GM18519 (cell line): ENCODE measurements around the gene SCG2.

ENCODE experiments used
- ATAC-seq: cut with Tn5 transposase; IDR thresholded peaks from one replicate; pipeline ENCODE4 v1.9.1; 2021; ENCODE audit warnings: mild to moderate bottlenecking, moderate library complexity; ENCODE audit not compliant: unreplicated experiment, low FRiP score

SCG2 gene, protein sequence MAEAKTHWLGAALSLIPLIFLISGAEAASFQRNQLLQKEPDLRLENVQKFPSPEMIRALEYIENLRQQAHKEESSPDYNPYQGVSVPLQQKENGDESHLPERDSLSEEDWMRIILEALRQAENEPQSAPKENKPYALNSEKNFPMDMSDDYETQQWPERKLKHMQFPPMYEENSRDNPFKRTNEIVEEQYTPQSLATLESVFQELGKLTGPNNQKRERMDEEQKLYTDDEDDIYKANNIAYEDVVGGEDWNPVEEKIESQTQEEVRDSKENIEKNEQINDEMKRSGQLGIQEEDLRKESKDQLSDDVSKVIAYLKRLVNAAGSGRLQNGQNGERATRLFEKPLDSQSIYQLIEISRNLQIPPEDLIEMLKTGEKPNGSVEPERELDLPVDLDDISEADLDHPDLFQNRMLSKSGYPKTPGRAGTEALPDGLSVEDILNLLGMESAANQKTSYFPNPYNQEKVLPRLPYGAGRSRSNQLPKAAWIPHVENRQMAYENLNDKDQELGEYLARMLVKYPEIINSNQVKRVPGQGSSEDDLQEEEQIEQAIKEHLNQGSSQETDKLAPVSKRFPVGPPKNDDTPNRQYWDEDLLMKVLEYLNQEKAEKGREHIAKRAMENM

DNA sequence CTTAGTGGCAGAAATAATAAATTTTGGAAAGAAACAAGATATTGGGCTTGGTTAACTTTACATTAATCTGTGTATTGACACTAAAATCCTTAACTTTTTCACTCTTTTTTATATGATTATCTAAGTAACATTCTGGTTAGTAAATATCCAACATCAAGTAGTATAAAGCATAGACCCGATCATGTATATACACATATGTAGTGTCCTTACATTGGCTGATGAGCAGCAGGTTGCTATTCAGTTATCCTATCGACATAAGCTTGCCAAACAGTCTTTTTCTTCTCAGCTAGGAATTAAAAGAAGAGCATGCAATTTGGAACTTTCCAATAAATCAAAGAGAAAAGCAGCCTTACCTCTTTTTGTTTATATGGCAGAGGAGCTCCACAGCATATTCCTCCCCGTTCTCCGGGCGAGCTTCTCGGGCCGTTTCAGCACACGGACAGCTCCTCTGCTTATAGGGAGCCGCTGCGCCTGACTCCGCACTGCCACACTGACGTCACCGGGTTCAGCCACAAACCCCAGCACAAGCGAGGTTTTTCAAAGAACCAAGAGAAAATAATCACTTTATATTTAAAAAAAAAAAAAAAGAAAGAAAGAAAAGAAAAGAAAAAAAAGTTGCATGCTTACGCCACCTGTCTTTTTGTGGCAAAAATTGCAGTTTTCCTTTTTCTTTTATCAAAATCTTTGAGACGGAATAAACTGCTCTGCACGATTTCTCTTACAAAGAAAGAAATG, at the start of gene SCG2:
TSS of gene SCG2 (minus strand) at position 430 of the 735 bp plus-strand sequence. CDS start 3,079 bp downstream, outside the sequence.
- ATAC-seq: peak; percentile 73

GRCh38 chr2:223649554-223650533, 47.7 kb upstream of the SCG2 start:
- no peak for ATAC-seq

GRCh38 chr2:223648755-223649154, 46.6 kb upstream of the SCG2 start:
- ATAC-seq: no peak

DNA sequence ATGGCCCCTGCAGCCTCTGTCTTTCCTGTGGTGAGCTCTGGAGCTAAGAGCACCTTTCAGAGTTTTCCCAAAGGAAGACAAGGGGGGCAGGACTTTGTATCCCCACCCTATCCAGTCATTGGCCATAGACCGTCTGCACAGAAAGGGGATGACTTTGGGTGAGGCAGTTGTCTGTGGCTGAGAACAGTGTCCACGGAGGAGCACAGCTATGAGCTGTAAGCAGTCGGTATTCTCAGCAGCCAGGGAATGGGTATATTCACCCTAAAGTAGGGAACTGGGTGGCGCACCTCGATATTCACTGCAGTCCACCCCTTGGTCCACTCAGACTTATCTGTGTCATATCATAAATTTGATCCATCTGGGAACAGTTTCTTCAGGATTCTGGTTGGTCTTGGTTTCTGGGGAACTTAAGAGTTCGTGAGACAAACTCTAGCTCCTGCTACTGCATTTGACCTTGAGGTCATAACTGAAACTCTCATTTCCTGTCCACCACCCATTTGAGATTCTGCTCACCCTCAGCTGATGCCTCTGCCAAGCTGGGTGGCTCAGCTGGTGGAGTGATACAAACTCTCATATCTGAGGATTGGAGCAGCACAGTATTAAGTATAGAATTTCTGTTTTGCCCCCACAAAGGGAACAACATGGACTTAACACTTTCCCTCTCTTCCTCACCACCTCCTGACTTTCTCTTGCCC, 45.2 kb upstream of the SCG2 start:
- ATAC-seq: peak; percentile 64

GRCh38 chr2:223644136-223644535, 42.0 kb upstream of the SCG2 start:
- no peak for ATAC-seq

DNA sequence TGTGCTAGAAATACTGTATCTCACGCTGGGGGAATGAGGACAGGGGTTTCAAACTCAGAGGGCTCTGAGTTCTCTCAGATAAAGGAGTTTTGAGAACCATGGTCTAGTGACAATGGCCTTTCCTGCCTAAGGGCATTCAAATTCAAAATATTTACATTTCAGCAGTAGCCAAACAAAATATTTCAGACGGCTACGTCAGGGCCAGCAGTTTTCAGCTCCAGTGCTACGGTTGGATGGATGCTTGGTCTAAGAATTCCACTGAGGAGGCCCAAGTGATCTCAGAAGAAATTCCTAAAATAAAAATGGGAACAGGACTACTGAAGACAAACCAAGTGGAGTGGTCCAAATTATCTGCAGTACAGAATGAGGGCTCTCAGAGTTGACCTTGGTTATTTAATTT, 41.1 kb upstream of the SCG2 start:
- no peak for ATAC-seq

DNA sequence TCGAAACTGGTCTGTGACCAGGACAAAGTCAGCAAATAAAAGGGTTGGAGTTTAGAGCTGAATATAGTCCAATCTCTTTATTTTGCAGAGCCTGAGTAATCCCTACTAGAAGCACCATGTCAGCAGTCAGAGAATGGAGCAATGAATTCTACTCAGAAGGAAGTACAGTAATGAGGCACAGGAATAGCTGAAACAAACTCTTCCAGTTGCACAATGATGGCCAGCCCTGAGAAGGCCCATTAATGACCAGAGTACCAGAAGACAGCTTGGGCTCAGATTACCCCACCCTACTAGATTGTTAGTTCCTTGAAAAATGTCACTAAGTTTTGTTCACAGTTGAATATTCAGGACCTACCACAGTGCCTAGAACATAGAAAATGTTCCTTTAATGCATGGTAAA, 40.3 kb upstream of the SCG2 start:
- ATAC-seq: no peak

GRCh38 chr2:223641082-223641481, 38.9 kb upstream of the SCG2 start:
- ATAC-seq: no peak

GRCh38 chr2:223635080-223635479, 32.9 kb upstream of the SCG2 start:
- no peak for ATAC-seq

DNA sequence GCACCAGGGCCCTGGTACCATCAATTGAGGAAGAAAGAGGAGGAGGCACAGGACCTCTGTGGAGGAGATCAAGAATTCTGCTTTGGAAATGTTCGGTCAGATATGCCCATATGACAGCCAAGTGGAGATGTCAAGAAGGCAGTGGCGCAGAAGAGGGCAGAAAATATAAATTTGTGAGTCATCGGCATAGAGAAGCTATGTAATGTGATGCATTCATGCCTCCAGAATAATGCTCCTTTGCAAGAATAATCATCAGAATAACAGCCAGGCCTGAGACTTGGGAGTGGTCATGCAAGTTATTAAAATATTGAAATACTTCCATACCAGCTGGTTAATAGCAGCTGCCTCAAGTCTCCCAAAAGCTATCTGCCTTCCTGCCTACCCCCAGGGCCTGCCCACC, 32.1 kb upstream of the SCG2 start:
- no peak for ATAC-seq

GRCh38 chr2:223633656-223634055, 31.5 kb upstream of the SCG2 start:
- no peak for ATAC-seq

- ATAC-seq: no peak
Measured at GRCh38 chr2:223632826-223633225, 30.7 kb upstream of the SCG2 start.

- no peak for ATAC-seq
Measured at GRCh38 chr2:223626716-223627115, 24.6 kb upstream of the SCG2 start.

DNA sequence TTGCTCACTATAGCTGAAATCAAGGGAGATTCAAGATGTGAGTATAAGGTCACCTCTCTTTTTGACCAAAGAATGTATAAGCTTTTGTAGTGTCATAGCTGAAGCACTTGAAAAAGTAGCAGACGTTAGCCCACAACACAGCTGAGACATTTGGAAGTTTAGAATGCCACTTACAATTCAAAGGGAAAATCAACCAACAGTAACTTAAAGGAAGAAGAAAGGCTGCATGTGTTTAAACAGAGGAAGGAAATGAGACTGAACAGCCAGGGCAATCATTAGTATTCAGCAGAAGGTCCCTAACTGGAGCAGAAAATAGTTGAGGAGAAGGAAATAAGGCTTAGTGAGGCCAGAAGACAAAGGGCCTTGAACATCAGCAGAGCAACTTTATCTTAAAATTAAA, 23.5 kb upstream of the SCG2 start:
- no peak for ATAC-seq

- ATAC-seq: no peak
Measured at GRCh38 chr2:223621901-223622300, 19.7 kb upstream of the SCG2 start.

- no peak for ATAC-seq
Measured at GRCh38 chr2:223619486-223620129, 17.4 kb upstream of the SCG2 start.

DNA sequence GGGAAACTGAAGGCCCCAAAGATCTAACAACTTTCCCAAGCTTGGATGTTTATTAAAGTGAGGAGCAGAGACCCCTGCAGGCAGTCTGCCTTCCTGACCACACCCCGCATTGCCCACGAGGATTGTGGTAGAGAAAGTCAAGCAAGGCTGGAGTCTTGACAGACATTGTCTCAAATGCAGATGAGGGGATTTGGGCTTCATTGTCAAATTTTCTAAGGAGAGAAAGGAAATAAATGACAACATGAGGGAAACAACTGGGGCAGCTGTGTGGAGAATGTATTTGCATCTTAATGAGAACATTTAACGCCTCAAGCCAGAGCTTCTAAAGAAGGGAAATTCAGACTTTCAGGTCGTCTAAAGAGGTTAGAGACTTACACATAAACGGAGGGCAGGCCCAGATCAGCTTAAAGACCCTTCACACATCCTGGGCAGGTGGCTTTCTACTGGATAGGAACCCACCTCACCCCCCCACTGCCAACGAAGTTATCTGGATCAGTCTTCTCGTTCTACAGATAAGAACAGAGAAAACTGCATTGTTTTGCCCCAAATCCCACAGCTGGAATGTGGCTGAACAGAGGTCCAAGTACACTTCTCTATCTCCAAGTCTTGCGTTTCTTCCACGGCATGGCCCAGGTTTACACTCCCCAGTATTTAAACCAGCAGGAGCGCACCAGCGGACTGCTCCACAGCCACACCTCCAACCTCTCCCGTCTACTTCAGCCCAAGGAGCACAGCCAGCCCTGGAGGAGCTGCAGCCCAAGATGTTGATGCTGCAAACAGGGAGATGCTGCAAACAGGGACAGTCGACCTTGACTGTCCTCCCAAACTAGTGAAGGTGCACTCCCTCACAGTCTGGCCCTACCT, 16.2 kb upstream of the SCG2 start:
- ATAC-seq: no peak

DNA sequence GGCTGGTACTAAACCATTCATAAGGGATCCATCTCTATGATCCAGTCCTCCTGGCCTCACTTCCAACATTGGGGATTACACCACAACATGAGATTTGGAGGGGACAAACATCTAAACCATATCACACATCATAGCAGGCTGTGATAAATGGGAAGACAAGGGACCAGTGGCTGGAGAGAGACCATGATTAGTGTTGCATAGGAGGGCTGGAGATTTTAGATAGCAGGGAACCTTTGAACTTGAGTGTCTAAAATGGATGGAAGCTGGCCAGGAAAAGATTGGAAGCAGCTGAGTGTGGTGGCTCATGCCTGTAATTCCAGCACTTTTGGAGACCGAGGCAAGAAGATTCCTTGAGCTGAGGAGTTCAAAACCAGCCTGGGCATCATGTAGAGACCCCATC, 12.4 kb upstream of the SCG2 start:
- no peak for ATAC-seq
